Mesenteric fat pad (tissue), 1 donor: ENCODE measurements around the gene FANCD2. TPM values are rescaled to one million over a fixed set of nuclear protein-coding genes. Genes with fewer than 3 reads are reported as not detected.
A peak's percentile ranks its signal among the peaks of the same experiment; 100 is the strongest.

Experiments
- DNase-seq: peaks from one replicate; pipeline ENCODE4 v3.0.0-alpha.2; 2020; ENCODE audit warnings: low spot score
- long read RNA-seq: library from polyadenylated mRNA; unstranded; transcript quantifications from one replicate; pipeline ENCODE4 v2.0.0, GENCODE V29; 2020
- total RNA-seq: library from RNA; stranded (reverse); fragmentation: NEBNext Ultra II Directional; extraction: Animal tissue kit (Norgen Biotek cat#: 25700); gene quantifications from one replicate; pipeline ENCODE4 v1.2.1, GENCODE V29; 2021
- donor health status: DM: yes; HTN: yes; CAD: no.

The FANCD2 gene
- total RNA-seq = 2.8 TPM
- long read RNA-seq, partial matches to known transcripts = 3 of 5 reads
- long read RNA-seq, other reads (novel, unspliced or antisense) = 1 of 5 reads

- peak; percentile 99 for DNase-seq
These were observed at the start of gene FANCD2 for GRCh38 chr3:10026084-10026890. TSS of gene FANCD2 (plus strand) at chr3:10026437. CDS start at chr3:10028658, 2,221 bp downstream.

GRCh38 chr3:9976721-9977709, 49.2 kb upstream of the FANCD2 start:
- no peak for DNase-seq

- DNase-seq = no peak
These were observed 47.4 kb upstream of the FANCD2 start for GRCh38 chr3:9978710-9979305.

- peak; percentile 14 for DNase-seq
These were observed 46.0 kb upstream of the FANCD2 start for GRCh38 chr3:9980251-9980650.

- DNase-seq = no peak
These were observed 40.0 kb upstream of the FANCD2 start for GRCh38 chr3:9986230-9986725.

GRCh38 chr3:9994086-9994844, 32.0 kb upstream of the FANCD2 start:
- DNase-seq = peak; percentile 30

- peak; percentile 57 for DNase-seq
These were observed 25.6 kb upstream of the FANCD2 start for GRCh38 chr3:10000686-10001085.

GRCh38 chr3:10002951-10003350, 23.3 kb upstream of the FANCD2 start:
- DNase-seq = peak; percentile 57

GRCh38 chr3:10004506-10004905, 21.7 kb upstream of the FANCD2 start:
- DNase-seq = peak; percentile 77

- no peak for DNase-seq
These were observed 21.2 kb upstream of the FANCD2 start for GRCh38 chr3:10004960-10005564.

GRCh38 chr3:10006048-10006761, 20.0 kb upstream of the FANCD2 start:
- no peak for DNase-seq

GRCh38 chr3:10006762-10007090, 19.5 kb upstream of the FANCD2 start:
- peak; percentile 74 for DNase-seq

- peak; percentile 45 for DNase-seq
These were observed 19.0 kb upstream of the FANCD2 start for GRCh38 chr3:10007126-10007782.

- peak; percentile 37 for DNase-seq
These were observed 18.0 kb upstream of the FANCD2 start for GRCh38 chr3:10008216-10008587.

GRCh38 chr3:10008588-10009344, 17.5 kb upstream of the FANCD2 start:
- DNase-seq = peak; percentile 94

GRCh38 chr3:10010421-10010877, 15.8 kb upstream of the FANCD2 start:
- DNase-seq = no peak

GRCh38 chr3:10010878-10011465, 15.3 kb upstream of the FANCD2 start:
- DNase-seq = peak; percentile 99

GRCh38 chr3:10011631-10012030, 14.6 kb upstream of the FANCD2 start:
- DNase-seq = no peak
